Stimulated activated CD8-positive, alpha-beta memory T cell treated with anti-CD3 and anti-CD28 coated beads, Interleukin-4, amount 100 ng/mL, for 24 hours (primary cell): ENCODE measurements around the gene XYLT1.
"Not testable (repeated sequence)": the region's sequence is repeated elsewhere in the genome, so short reads cannot be mapped to it uniquely, and the experiment has no call there.

Source experiments
- DNase-seq: peaks from one replicate; pipeline ENCODE4 v3.0.0-alpha.2; 2020; ENCODE audit warnings: low read depth

Gene XYLT1

DNA sequence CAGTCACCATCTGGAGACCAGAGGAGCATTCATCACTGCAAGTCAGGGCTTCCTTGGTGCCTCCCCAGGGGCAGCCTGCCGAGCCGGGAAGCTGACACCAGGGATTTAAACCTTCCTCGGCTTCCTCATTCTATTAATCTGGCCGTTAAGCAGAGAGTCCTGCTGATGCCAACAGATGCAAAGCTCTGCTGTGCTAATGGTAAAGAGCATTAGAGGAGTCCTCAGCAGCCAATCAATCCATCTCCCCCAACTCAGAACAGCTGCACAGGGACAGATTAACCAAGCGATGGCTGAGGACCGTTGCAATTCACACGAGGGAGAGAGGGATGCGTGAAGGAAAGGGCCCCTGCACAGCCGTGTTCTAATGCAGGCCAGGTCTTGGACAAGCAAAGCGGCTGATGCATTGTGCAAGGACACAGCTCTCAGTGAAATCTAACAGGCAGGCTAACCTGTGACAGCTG is 116.6 kb downstream of the XYLT1 start:
- no peak for DNase-seq

DNA sequence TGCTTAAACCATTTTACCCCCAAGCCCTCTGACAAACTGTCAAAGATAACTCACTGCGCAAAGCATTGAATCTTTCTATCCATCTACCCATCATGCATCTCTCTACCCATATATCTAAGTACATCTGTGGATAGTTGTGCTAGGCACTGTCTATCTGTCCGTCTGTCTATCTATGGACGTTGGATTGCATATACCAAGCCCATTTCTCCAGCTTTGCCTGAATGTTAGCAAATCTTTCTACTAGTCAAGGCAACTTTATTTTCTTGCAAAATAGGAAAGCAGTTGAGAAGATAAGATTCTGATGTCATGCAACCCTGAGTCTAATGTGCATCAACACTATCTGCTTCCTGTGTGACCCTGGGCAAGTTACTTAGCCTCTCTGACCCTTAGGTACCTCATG is 117.2 kb downstream of the XYLT1 start:
- DNase-seq, result no peak

DNA sequence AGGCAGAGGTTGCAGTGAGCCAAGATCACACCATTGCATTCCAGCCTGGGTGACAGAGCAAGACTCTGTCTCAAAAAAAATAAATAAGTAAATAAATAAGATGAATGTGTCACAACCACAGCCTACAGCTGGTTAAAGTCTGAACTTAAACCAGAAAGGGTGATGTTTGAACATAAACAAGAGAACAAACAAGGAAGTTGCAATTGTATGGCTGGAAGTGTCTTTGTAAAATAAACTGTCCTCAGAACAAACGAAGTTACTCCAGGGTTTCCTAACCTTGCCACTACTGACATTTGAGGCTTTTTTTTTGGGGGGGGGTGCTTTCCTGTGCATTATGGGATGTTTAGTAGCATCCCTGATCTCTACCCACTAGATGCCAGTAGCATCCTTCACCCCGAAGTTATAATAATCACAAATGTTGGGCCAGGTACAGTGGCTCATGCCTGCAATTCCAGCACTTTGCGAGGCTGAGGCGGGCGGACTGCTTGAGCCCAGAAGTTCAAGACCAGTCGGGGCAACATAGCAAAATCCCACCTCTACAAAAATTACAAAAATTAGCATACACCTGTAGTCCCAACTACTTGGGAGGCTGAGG is 119.2 kb downstream of the XYLT1 start:
- no peak for DNase-seq

DNA sequence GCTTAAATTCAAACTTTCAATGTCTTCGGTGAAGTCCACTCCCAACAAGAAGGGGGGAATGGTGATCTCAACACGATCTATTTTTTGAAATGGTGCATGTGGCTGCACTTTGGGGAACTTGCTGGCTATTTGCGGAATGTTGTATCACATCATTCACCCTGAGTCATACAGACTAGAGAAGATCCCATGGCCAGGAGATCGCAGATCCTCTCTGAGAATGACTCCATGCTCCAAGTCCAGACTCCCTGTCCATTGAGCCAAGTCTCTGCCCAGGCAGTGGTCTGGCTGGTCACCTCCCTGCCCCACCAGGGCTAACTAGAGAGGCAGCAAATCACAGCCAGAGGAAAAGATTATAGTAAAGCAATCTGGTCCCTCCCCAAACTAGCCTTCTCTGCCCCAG is 120.6 kb downstream of the XYLT1 start:
- DNase-seq, result no peak

DNA sequence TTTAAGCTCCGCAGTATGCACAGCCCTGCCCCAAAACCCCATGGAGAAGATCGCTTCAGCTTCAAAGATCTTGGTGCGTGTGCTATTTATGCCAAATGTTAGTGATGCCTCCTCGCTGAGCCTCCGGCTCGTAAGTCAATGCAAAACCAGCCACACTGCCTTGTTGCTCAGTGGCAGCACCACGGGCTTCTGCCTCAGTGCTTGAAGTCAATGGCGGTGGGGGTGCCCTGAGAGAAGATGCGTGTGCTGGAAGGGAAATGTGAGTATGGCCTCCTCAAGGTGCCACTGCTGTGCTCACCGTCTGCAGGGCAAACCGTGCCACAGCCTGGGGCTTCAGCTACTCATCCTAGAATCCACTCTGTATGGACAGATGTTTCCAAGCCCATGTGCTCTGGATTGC is 121.9 kb downstream of the XYLT1 start:
- DNase-seq, result no peak

DNA sequence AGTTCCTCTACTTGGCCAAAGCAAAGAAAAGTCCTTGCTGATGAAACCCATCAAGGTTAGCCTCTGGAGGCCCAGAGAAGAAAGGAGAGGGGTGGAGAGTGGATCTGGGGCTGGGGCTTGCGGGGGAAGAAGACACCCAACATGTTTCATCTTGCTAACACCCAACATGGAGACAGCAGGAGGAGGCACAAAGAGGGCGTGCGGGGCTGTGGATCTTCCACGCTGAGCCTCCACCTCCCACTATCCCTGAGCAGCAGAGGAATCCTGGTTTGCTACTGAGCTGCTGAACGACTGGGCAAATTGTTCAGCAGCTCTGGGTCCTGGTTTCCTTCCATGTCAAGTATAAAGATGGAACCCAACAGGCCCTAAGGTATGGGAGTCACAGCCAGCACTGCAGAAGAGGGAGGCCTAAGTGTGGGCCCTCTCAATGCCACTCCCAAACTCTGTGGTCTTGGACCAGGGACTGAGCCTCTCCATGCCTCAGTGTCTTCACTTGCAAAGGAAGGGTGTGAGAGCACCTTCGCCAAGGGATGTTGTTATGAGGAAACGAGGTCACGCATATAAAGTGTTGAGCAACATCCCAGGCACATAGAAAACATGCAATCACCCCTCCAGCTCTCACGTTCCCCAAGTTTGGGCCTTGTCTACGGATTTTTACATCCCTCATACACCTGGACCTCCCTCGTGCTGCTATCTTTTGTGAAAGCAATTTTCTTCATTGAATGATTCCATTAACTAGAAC is 122.5 kb downstream of the XYLT1 start:
- DNase-seq, result no peak

DNA sequence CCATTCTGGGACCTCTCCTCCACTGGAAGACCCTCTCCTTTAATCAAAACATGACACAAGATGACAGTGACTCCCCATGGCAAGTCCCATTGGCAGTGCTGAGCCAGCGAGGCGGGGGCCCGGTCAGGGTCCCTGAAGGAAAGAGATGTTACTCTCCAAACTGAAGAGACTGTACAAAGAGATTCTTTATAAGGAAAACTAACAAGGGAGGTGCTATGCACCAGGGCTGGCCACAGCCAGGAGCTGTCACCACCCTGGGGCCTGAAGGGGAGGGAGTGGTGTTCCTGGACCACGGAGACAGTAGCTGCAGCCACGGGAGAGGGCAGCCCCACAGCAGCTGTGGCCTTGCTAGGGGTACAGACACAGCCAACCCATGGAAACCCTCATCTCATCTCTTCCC is 123.1 kb downstream of the XYLT1 start:
- DNase-seq, result no peak

DNA sequence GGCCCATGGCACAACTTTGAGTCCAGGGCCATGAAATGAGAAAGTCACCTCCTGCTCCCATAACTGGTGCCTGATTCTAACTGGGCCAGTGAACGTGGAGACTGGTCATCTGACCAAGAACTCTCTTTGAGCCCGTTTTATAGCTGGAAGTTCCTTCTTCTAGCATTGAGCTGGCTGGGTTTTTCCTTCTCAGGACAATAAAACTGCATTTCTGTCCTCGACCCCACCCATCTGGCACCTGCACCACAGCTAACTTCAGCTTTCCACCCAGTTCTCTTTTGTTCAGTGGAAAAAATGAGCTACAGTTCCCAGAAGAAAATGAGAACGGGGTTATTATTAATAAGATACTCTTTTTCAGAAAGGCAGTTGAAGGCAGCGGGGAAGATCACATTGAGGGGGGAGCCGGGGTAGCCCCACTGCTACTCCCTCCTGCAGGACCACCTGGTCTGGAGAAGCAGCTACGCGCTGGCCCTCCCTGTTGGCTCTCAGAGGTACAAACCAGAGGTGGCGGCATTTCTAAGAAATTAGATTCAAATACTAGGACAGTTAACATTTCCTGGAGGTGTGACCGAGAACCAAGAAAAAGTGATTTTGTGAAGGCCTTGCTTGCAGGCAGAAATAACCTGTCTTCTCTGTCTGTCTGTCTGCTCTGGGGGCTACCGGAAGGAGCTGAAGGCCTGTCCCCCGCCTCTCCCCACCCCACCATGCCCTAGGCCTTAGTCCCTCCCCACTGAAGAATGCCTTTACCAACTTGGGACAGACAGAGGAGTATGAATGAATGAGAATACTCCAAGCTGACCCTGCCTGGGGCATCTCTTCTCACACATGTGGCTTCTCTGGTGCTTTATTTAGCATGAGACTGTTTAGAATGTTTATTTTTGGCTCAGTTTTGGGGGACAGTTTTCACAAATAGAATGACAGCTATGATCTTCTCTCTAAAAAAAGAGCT is 123.9 kb downstream of the XYLT1 start:
- no peak for DNase-seq

DNA sequence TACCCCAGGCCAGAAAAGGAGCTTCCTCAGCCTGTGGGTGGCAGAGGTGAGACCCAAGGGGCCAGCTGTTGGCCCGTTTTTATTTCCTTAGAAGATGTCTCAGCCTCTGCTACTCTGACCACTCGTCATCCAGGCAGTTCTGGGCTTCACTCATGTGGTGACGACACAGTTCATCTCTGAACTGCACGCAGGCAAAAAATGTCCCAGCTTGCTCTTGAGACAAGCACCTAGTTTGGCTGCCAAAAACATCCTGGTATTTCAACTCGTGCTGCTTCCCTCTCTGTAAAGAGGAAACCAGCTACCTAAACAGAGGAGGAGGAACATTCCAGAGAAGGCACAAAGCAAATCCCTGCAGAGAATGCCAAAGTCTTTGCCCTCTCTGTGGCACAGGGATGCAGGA is 125.7 kb downstream of the XYLT1 start:
- no peak for DNase-seq

DNA sequence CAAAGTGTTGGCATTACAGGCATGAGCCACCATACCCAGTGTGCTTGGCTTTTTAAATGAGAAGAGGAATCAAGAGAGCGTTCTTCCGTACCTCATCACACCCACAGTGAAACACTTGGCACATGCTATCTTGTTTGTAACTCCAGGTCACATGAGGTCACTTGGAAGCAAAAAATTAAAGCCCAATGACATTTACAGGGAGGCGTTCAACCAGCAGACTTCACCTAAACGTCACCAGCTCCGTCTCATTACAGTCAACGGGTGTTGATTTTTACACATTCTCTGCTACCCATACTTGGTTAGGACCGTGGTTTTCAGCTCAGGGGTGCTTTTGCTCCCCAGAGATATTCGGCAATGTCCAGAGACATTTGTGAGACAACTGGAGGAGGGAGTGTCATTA is 127.0 kb downstream of the XYLT1 start:
- no peak for DNase-seq

DNA sequence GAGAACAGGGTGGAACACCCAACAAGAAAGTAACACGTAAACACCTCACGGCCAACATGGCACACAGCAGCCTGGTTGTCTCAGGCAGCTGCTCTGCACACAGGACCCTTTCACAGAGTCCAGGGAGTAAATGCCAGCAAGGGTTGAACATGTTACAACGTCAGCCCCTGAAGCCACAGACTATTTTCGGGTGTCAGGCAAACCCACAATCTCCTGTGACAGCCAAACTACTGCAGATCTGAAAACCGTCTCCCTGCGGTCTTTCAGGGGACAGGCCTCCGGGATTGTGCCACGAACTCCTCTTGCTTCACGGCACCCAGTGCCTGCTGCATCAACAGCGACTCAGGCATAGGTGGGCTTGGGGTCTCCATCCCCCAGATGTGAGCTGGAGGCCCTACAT is 127.7 kb downstream of the XYLT1 start:
- DNase-seq, result no peak

DNA sequence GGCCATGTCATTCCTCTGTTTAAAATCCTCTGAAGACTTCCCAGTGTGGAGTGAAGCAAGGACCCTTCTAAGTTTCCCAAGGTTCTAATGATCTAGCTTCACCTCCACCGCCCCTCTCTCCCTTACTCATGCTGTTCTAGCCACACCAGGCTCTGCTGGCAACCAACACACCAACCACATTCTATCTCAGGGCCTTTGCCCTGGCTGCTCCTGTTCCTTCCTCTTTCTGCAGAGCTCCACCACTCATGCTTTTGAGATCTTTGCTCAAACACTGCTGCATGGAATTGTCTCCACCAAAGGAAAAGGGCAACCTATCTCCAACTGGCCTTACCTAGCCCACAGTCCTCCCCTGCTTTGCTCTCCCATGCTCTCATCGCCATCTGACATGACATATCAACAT is 128.7 kb downstream of the XYLT1 start:
- no peak for DNase-seq

DNA sequence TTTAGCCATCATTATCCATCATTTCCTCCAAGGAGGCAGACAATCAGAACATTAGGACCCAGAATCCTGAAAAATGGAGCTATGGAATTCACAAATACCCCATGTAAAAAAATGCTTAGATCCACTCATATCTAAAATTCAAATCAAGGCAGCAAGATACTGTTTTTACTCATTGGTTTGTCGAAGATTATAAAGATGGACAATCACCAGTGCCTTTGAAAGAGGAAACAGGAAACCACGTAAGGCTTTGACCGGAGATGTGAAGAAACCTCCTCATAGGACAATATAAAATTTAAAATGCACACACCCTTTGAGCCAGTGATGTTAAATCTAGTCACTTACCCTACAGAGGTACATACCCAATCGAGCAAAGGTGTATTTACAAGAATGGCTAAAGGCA is 130.0 kb downstream of the XYLT1 start:
- no peak for DNase-seq

DNA sequence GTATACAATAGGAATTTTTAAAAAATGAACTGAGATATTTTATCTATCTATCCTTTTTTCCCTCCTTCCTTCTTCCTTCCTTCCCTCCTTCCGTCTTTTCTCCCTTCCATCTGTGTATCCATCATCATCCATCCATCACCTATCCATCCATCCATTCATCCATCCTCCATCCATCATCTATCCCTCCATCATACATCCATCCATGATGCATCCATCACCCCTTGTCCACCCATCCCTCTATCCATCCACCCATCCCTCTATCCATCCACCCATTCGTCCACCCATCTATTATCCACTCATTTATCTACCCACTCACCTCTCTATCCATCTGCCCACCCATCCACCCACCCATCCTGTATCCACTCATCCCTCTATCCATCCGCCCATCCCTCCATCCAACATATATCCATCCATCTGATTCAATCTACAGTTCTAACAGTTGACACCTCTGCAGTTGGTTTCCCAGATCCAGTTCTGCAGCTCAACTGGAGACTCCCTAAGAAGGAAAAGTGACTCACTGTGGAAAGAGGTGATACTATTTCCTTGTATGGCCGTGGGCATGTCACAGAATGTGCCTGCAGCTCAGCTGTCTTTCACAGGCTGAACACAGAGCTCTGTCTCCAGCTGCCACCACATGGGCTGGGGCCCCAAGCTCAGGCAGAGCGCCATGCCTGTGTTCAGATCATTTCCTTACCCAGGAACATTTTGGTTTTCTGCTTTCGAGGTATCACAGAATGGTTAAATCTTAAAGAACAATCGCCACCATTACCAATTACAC is 130.8 kb downstream of the XYLT1 start:
- no peak for DNase-seq

DNA sequence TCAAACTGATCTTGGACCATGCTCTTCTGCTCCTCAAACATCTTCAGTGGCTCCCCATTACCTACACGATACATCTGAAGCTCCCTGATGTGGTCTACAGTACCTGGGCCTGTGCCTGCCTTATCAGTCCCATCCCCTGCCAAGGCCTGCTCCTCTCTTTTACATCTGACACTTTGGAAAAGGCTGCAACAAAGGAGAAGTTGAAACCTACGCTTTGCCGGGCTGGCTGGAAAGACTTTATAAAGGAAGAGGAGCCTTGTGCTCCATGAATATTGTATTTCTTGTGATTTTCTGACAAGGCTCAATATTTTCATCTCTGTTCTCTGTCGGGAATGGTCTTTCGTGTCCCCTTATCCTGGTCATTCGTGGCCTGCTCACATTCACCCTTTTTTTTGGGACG is 132.5 kb downstream of the XYLT1 start:
- DNase-seq, result no peak

DNA sequence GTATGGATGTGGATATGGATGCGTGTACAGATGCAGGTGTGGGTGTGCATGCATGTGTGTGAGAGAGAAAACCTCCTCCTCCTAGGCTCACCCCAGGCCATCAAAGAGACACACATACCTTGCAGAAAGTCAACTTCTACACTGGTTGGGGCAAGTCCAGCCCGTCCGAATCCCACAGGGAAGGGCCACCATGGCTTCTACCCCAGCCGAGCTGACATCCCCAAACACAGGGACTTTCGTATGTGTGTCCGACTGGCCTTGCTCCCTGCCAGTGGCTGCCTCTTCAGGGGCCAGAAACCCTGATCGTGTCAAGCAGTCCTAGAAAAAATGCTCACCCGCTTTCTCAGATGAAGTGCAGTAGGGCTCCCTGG is 134.2 kb downstream of the XYLT1 start:
- DNase-seq, result no peak

DNA sequence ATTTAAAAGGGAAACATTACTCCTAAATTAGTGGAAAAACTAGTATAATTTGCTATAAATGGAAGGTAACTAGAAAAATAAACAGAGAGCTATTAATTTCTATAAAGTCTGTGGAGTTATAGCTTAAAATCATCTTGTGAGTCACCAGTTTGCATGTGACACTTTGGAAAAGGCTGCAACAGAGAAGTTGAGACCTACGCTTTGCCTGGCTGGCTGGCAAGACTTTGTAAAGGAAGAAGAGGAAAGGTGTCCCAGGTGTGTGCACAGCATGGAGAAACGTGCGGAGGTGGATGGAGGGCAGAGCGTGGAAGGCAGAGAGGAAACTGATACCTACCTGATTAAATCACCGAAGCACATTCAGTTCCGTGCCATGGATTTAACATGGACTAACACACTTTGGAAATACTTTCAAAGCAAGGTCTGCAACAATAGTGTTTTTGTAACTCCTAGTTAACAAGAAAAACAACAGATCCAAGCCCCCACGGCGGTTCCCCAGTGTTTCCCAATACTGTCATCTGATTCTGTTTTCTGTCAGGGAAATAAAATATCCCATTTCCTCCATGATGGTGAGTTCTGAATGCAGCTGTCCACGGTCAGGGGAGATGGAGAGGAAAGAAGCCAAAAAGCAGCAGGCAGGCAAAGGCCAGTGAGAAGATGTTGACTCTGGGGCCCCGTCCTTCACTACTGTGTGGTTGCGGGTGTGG is 134.8 kb downstream of the XYLT1 start:
- DNase-seq, result no peak

DNA sequence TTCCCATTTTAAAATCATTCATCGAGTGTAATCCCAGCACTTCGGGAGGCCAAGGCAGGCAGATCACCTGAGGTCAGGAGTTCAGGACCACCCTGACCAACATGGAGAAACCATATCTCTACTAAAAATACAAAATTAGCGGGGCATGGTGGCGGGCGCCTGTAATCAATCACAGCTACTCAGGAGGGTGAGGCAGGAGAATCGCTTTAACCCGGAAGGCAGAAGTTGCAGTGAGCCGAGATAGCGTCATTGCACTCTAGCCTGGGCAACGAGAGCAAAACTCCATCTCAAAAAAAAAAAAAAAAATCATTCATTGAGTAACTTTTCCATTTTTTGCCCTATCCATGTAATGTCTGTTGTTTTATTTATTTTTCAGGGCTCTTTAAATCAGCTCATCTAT is 135.4 kb downstream of the XYLT1 start:
- DNase-seq, result not testable (repeated sequence)

DNA sequence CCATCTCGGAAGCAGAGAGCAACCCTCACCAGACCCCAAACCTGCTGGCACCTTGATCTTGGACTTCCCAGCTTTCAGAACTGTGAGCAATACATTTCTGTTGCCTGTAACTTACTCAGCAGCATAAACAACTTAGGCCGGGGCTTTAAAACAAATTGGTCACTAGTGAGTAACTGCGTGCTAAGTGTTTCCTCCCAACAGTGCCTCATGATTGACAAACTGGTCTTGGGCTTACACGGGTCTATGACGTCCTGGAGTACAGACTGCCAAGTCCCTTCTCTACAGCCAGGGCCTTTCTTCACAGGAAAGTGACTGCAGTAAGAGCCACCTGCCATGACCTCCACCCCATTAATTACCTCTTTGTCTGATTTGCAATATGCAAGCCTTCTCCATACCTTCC is 136.7 kb downstream of the XYLT1 start:
- DNase-seq, result no peak

DNA sequence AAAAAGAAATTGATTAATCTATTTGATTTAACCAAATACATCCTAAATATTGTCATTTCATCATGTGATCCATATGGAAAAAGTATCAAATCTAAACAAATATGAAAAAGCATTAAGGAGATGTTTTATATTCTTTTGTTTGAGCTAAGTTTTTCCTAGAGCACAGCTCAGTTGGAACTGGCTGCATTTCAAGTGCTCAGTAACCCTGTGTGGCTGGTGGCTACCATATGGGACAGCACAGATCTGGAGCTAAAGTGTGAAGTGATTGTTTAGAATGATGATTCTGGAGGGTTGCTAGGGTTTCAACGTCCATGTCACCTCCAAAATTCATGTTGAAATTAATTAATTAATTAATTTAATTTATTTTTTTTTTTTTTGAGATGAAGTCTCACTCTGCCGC is 137.5 kb downstream of the XYLT1 start:
- no peak for DNase-seq

DNA sequence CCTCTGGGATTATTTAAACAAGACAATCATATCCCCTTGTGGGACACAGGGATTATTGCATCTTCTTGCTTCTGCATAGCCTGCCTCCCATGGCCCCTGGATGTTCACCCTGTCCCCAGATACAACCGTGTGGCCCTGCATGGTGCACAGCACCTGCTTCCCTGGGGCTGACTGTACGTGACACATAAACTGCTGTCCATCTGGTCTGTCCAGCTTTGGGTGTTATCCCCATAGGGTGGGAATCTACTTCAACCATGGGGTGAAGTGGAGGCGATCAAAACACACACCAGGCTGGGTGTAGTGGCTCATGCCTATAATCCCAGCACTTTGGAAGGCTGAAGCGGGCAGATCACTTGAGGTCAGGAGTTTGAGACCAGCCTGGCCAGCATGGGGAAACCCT is 138.8 kb downstream of the XYLT1 start:
- DNase-seq, result no peak
